ENCODE data around the gene DPH1.

Gene DPH1

DNA sequence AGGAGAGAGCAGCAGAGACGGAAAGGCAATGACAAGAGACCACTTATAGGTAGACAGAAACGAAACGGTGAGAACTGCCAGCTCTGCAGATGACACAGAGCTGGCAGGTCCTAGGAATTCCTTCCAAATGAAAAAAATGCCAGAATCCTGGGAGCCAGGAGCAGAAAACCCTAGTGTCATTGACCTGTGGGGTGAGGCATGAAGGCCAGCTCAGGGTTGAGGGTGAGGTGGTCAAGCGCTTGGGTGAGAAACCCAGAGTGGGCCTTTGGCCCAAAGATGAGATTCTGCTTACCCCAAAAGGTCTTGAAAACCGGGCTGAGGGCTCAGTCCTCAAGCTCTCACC lies 34.2 kb downstream of the DPH1 start:
- no peaks in the 10 kb centered on the region for H3K9me3 ChIP-seq (ENCODE audit: control insufficient read depth, insufficient read depth, low read length)
- no peaks in the 10 kb centered on the region for H3K36me3 ChIP-seq (ENCODE audit: insufficient read depth, low read length)
- H3K9ac ChIP-seq (ENCODE audit: low read depth, low read length), result no peak overlapping the region
- H3K4me1 ChIP-seq (ENCODE audit: insufficient read depth, low read length), result peaks cover 23% of the 10 kb centered on the region

DNA sequence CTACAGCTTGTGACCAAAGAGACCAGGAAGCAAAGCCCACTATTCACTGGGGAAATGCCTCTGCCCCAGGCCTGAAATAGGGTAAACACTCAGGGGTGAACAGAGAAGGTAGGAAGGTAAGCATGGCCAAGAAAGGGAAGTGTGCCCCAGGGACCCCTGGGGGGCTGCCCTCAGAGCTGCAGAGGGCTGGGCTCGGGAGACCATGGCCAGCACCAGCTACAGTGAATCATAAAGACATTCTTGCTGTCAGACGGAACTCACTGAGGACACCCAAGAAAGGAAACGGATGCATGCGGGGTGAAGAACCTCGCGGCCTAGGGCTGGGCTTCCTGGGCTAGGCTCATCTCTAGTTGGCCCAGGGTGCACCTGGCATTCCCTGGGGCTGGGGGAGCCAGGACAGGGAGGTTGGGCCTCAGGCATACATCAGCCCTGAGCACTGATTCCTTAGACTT lies 34.6 kb downstream of the DPH1 start:
- Histone ChIP-seq H3K9me3 (ENCODE audit: control insufficient read depth, insufficient read depth, low read length) (no peaks in the 10 kb centered on the region), H3K4me1 (ENCODE audit: insufficient read depth, low read length) (peaks cover 23% of the 10 kb centered on the region), H3K9ac (ENCODE audit: low read depth, low read length) (no peak overlapping the region), H3K36me3 (ENCODE audit: insufficient read depth, low read length) (no peaks in the 10 kb centered on the region)

DNA sequence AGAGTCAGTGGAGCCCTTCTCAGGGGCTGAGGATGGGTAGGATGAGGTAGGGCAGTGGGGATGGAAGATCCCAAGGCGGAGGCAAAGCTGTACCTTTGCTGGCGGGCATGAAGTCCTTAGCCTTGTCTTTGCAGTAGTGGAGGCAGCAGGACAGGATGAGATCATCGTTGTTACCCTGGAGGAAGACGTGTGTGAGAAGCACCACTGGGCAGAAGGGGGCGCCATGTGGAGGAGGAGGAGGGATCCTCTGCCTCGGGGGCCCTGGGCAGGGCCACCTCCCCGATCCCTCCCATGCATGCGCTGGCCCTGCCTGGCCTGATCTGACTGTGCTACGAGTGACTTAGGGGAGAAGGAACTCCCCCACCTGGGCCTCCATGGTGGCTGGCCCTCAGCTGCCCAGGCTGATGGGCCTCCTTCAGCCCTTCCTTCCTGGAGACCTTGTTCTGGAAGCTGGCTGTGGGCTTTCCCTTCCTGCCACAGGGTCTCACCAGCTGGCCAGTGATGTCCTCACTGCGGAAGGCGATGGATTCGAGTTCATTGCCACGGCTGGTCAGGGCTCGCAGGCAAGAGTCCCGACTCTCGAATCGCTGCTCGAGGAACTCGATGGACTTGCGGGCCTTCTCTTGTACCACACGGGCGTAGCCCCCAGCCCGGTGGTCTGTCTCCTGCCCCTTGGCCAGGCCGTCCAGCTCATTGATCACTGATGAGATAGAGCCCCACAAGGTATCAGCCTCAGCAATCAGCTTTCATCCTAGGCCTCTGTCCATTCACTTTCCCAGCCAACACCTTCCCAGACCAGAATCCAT lies 35.2 kb downstream of the DPH1 start:
- Histone ChIP-seq H3K4me1 (ENCODE audit: insufficient read depth, low read length) (peaks cover 23% of the 10 kb centered on the region), H3K36me3 (ENCODE audit: insufficient read depth, low read length) (no peaks in the 10 kb centered on the region), H3K9me3 (ENCODE audit: control insufficient read depth, insufficient read depth, low read length) (no peaks in the 10 kb centered on the region), H3K9ac (ENCODE audit: low read depth, low read length) (no peak overlapping the region)

DNA sequence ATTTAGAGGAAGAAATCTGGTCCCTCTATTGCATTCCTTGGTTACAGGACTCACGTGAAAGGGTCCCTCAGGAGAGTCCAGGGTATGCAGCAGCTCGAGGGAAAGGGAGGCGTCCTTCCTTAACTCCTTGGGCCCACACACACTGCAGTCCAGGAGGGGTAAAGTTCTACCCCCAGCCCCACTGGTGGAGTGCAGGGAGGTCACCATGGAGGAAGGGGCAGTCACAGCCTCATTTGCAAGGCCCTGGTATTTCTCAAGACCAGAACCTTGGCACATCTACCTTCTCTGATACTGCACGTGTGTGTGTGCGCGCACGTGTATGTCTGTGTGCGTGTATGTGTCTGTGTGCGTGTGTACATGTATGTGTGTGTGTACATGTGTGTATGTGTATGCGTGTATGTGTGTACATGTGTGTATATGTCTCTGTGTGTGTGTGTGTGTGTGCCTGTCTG lies 36.0 kb downstream of the DPH1 start:
- H3K9ac ChIP-seq (ENCODE audit: low read depth, low read length), result no peak overlapping the region
- H3K9me3 ChIP-seq (ENCODE audit: control insufficient read depth, insufficient read depth, low read length), result no peaks in the 10 kb centered on the region
- no peaks in the 10 kb centered on the region for H3K36me3 ChIP-seq (ENCODE audit: insufficient read depth, low read length)
- H3K4me1 ChIP-seq (ENCODE audit: insufficient read depth, low read length), result peaks cover 26% of the 10 kb centered on the region

DNA sequence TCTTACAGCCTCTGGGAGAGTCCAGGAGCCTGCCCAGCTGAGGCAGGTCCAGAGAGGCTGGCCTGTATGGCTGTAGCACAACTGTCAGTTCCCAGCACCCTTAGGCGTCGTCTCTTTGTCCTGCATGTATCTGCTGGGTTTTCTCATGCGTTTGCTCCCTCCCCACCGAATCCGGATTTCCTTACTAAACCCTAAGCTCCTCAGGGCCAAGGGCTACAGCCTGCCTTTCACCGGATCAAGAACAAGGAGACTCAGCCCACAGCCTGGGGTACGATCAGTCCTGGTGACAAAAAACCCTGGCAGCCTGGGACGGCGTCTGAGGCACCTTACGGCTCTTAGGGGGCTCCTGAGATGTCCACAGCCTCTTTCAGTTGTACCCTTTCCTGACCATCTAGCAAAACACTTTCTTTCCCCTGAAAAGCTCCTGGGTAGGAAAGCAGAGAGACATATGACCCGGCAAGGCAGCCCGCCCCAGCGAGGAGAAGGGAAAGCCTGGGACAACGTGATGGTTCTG lies 37.2 kb downstream of the DPH1 start:
- no peak overlapping the region for H3K9ac ChIP-seq (ENCODE audit: low read depth, low read length)
- H3K4me1 ChIP-seq (ENCODE audit: insufficient read depth, low read length), result peaks cover 28% of the 10 kb centered on the region
- no peaks in the 10 kb centered on the region for H3K9me3 ChIP-seq (ENCODE audit: control insufficient read depth, insufficient read depth, low read length)
- H3K36me3 ChIP-seq (ENCODE audit: insufficient read depth, low read length), result no peaks in the 10 kb centered on the region

DNA sequence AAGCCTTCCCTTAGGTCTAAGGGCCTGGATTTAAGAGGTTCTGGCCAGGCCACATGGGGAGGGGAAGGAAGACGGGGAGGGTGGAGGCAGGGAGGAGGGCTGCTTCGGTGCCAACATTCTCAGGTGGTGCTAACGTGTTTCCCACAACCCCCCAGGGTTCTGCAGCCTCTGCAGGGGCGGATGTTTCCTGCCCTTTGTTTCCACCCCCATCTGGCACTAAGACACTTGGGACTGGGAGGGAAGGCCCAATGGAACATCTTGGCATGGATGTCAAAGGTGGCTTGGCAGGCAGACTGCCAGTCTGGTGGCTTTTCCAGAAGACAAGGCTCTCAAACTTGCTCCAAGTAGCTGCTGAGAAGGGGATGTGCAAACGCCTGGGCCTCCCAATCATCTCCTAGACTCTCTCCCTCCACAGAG lies 37.7 kb downstream of the DPH1 start:
- H3K36me3 ChIP-seq (ENCODE audit: insufficient read depth, low read length), result no peaks in the 10 kb centered on the region
- H3K4me1 ChIP-seq (ENCODE audit: insufficient read depth, low read length), result peaks cover 23% of the 10 kb centered on the region
- H3K9ac ChIP-seq (ENCODE audit: low read depth, low read length), result no peak overlapping the region
- no peaks in the 10 kb centered on the region for H3K9me3 ChIP-seq (ENCODE audit: control insufficient read depth, insufficient read depth, low read length)

DNA sequence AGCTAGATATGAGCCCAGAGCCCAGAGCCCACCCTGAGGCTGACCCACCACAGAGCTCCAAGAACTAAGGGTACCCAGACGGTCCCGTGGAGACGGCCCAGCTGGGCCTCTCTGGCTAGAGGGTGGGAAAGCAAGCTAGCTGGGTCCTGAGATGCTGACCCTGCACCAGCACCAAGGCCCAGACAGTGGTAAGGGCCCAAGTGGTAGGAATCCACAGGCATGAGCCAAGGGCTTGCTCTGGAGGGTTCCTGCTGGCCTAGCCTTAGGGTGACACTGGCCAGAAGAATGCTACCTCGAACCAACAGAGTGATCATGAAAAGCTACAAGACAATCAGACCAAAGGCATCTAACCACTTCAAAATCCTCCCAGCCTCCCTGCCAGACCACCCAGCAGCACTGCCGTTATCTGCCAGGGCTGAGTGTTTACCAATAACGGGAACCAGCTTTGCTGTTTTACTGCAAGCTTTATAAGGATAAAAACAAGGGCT lies 38.1 kb downstream of the DPH1 start:
- no peaks in the 10 kb centered on the region for H3K36me3 ChIP-seq (ENCODE audit: insufficient read depth, low read length)
- peaks cover 19% of the 10 kb centered on the region for H3K4me1 ChIP-seq (ENCODE audit: insufficient read depth, low read length)
- no peaks in the 10 kb centered on the region for H3K9me3 ChIP-seq (ENCODE audit: control insufficient read depth, insufficient read depth, low read length)
- no peak overlapping the region for H3K9ac ChIP-seq (ENCODE audit: low read depth, low read length)

DNA sequence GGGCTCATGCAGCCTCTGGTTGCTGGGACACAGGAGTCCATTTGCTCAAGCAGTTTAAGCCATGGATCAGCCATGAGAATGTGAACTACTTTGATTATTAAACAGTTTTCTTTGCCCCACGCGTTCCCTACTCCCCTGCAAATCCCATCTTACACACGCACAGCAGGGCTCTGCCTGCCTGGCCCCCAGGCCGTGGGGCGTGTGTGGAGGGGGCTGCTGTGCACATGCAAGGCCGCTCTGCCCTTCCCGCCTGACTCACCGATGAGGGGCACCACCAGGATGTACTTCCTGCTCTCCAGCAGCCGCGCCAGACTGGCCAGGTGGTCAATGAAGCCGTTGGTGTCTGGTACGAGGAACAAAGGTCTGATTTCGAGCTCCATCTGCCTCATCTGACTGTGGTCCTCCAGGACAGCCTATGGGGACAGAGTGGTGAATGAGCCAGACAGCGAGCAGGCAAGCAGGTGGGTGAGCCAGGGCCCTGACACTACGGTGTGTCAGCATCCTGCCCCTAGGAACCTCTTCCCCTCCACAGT lies 38.6 kb downstream of the DPH1 start:
- Histone ChIP-seq H3K9me3 (ENCODE audit: control insufficient read depth, insufficient read depth, low read length) (no peaks in the 10 kb centered on the region), H3K9ac (ENCODE audit: low read depth, low read length) (no peak overlapping the region), H3K4me1 (ENCODE audit: insufficient read depth, low read length) (peaks cover 14% of the 10 kb centered on the region), H3K36me3 (ENCODE audit: insufficient read depth, low read length) (no peaks in the 10 kb centered on the region)

DNA sequence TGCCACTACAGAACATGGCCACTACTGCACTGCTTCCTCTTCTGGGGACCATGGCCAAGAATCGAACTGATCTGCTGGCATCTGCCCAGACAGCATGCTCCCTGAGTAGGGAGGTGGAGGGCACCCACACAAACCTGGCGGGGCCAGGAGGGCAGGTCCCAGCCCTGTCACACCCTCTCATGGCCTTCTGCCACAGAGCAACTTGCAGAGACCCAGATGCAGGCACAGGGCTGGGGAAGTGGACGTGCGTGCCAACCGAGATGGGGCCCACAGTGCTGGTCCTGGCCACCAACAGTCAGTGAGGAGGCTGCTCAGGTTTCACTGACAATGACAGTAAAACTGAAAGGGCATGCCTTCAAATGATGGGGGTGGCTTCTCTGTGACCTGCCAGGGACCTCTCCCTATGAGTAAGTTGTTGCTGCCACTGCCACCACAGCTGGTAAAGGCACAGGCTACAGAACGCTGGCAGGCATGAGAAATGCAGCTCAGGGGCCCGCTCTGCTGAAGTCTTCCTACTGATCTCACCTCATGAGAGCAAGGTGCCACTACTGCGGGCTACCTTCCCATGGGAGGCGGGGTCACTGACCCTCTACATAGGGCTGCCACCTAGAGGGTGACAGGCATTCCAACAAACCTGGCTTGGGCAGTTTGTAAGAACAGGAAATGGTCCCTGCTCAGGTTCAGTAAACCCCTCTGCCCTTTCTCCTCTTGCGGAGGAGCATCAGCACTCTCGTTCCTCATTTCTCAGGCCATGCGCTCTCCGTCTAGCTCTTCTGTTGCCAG lies 40.5 kb downstream of the DPH1 start:
- no peak overlapping the region for H3K9ac ChIP-seq (ENCODE audit: low read depth, low read length)
- H3K4me1 ChIP-seq (ENCODE audit: insufficient read depth, low read length), result peaks cover 10% of the 10 kb centered on the region; the same call in 1 of the 2 replicates
- H3K9me3 ChIP-seq (ENCODE audit: control insufficient read depth, insufficient read depth, low read length), result no peaks in the 10 kb centered on the region
- no peaks in the 10 kb centered on the region for H3K36me3 ChIP-seq (ENCODE audit: insufficient read depth, low read length)

DNA sequence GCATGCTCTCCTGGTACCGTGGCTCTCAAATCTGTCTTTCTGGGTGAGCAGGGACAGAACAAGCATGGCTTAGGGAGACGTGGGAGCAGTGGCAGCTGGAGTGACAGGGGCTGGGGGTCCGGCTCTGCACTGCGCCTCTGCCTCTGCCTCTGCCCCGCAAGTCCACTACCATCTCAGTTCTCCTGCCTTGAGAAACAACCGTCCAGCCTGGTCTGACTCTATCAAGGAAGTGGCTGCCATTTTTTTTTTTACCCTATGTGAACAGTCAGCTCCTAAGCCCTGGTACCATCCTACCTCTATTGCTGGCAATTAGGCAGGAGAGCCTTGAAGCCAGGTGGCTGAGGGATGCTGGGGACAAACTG lies 41.1 kb downstream of the DPH1 start:
- Histone ChIP-seq H3K36me3 (ENCODE audit: insufficient read depth, low read length) (no peaks in the 10 kb centered on the region), H3K9ac (ENCODE audit: low read depth, low read length) (no peak overlapping the region), H3K4me1 (ENCODE audit: insufficient read depth, low read length) (peaks cover 10% of the 10 kb centered on the region; the same call in 1 of the 2 replicates), H3K9me3 (ENCODE audit: control insufficient read depth, insufficient read depth, low read length) (no peaks in the 10 kb centered on the region)

DNA sequence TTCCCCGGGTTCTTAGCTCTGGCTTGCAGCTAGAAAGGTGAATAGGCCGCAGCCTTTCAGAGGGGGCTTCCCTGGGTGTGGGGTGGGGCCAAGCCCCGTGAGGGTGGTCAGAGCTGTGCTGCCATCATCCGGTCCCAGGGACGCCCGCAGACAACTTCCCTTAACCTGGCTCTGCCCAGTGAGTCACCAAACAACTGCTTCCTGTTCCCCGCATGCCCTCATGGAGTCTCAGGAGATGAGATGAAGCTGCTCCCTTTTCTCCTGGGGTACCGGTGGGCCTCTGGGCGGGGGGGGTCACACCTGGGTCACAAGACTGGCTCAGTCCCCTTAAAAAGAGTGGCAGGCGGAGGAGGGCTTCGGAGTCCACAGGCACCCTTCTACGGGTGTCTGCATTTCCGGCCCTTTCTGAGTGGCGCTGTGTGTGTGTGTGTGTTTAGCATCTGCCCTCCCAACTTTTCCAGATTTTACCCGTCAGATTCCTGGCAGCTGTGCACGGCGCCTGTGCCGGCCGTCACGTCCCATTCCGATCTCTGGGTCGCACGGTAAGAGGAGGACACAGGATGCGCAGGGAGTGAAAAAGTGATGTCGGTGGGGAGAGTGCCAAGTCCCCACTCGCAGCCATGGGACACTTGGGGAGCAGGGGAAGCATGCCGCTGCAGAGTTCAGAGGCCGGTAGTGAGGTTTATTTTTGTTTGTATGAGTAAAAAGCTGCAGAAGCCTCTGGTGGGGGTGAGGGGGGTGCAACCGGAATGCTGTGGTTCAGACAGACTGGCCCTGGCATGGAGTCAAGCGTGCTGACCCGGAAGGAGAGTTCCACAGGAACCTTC lies 41.7 kb downstream of the DPH1 start:
- Histone ChIP-seq H3K9ac (ENCODE audit: low read depth, low read length) (no peak overlapping the region), H3K4me1 (ENCODE audit: insufficient read depth, low read length) (peaks cover 10% of the 10 kb centered on the region; the same call in 1 of the 2 replicates), H3K36me3 (ENCODE audit: insufficient read depth, low read length) (no peaks in the 10 kb centered on the region), H3K9me3 (ENCODE audit: control insufficient read depth, insufficient read depth, low read length) (no peaks in the 10 kb centered on the region)

DNA sequence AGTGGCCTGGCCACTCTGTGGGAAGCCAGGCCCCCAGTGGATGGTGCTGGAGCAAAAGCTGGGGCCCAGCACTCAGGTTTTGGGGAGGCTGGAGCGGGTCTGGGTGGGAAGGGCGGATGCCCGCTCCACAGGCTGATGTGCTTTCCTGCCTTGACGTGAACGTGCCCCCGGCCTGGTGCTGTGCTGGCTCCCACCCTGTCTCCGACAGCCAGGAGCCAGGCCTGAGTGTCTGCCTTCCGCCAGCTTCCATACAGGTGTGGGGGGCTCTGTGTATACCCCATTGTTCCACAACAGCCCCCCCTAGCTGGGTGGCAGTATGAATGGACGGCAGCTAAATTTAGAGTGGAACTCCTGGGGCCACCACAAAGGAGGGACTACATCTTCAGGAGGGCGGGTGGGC lies 45.0 kb downstream of the DPH1 start:
- Histone ChIP-seq H3K9me3 (ENCODE audit: control insufficient read depth, insufficient read depth, low read length) (no peaks in the 10 kb centered on the region), H3K36me3 (ENCODE audit: insufficient read depth, low read length) (no peaks in the 10 kb centered on the region), H3K4me1 (ENCODE audit: insufficient read depth, low read length) (peaks cover 5% of the 10 kb centered on the region; the same call in 1 of the 2 replicates), H3K9ac (ENCODE audit: low read depth, low read length) (no peak overlapping the region)

DNA sequence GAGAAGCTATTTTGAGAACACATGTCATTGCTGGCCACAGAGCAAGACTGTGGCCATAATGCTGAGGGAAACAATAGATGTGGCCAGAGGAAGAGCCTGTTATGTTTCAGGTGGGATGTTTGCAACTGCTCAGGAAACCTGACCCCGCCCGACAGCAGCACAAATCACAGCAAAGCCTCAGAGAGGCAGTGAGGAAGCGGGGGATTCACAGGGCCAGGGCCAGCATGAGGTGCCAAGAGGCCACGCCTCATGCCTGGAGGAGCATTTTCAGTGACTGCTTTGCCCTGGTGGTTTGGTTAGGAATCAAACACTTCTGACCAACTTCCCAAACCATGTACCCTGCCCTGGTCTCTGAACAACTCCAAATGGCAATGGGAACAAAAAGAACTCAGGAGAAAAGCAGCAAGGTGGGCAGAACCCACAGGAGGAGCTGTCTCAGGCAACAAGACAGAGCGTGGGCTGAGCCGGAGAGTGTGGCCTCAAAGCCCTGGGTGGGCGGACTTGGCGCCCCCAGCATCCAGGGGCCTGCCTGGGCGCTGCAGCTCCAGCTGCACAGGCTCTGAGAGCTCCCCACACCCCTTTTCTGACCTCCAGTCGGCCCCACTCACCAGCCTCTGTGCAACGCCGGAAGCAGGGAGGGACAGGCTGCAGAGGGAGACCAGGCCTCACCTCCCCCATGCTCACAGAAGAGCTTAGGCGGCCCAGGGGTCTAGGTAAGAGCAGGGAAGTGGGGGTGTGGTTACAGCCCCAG lies 45.6 kb downstream of the DPH1 start:
- no peak overlapping the region for H3K9ac ChIP-seq (ENCODE audit: low read depth, low read length)
- H3K9me3 ChIP-seq (ENCODE audit: control insufficient read depth, insufficient read depth, low read length), result no peaks in the 10 kb centered on the region
- H3K36me3 ChIP-seq (ENCODE audit: insufficient read depth, low read length), result no peaks in the 10 kb centered on the region
- peaks cover 5% of the 10 kb centered on the region; the same call in 1 of the 2 replicates for H3K4me1 ChIP-seq (ENCODE audit: insufficient read depth, low read length)
